RWPE2 (cell line): ENCODE data around the gene ZNF776.
A peak's percentile ranks its signal among the peaks of the same experiment; 100 is the strongest.

ENCODE experiments used
- ATAC-seq: fragments of 200-7000 bp; cut with Tn5 transposase; 3 replicates; pipeline ENCODE4 v1.9.1; 2021; ENCODE audit warnings: low read depth
- DNase-seq: peaks from one replicate; pipeline ENCODE4 v3.0.0-alpha.2; 2020; ENCODE audit warnings: low spot score
- H3K27ac ChIP-seq: fragments of 450-650 bp; 2 replicates; pipeline ENCODE4 v1.5.1; 2017; ENCODE audit warnings: mild to moderate bottlenecking; ENCODE audit not compliant: poor library complexity, severe bottlenecking
- H3K27me3 ChIP-seq: fragments of 250-450 bp; sonication (Bioruptor Pico); 2 replicates; pipeline ENCODE4 v1.5.1; 2021; ENCODE audit warnings: mild to moderate bottlenecking, moderate library complexity; ENCODE audit not compliant: insufficient read depth, poor library complexity, severe bottlenecking
- H3K36me3 ChIP-seq: fragments of 250-450 bp; sonication (Bioruptor Pico); 2 replicates; pipeline ENCODE4 v1.5.1; 2020; ENCODE audit warnings: low read depth, mild to moderate bottlenecking, moderate library complexity
- H3K4me1 ChIP-seq: fragments of 250-450 bp; sonication (Bioruptor Pico); 2 replicates; pipeline ENCODE4 v1.5.1; 2021; ENCODE audit warnings: mild to moderate bottlenecking, moderate library complexity; ENCODE audit not compliant: insufficient read depth, poor library complexity, severe bottlenecking
- H3K4me3 ChIP-seq: fragments of 250-450 bp; sonication (Bioruptor Pico); 2 replicates; pipeline ENCODE4 v1.5.1; 2021; ENCODE audit warnings: mild to moderate bottlenecking, moderate library complexity; ENCODE audit not compliant: severe bottlenecking
- H3K9me3 ChIP-seq: fragments of 250-450 bp; sonication (Bioruptor Pico); 2 replicates; pipeline ENCODE4 v1.5.1; 2021; ENCODE audit warnings: mild to moderate bottlenecking, moderate library complexity; ENCODE audit not compliant: severe bottlenecking
- TF ChIP-seq, protein P1 (sequence below): fragments of 450-650 bp; IDR thresholded peaks from one replicate; pipeline ENCODE4 v1.5.1; 2017; ENCODE audit warnings: mild to moderate bottlenecking, moderate library complexity; ENCODE audit not compliant: poor library complexity, severe bottlenecking

The ZNF776 gene

DNA sequence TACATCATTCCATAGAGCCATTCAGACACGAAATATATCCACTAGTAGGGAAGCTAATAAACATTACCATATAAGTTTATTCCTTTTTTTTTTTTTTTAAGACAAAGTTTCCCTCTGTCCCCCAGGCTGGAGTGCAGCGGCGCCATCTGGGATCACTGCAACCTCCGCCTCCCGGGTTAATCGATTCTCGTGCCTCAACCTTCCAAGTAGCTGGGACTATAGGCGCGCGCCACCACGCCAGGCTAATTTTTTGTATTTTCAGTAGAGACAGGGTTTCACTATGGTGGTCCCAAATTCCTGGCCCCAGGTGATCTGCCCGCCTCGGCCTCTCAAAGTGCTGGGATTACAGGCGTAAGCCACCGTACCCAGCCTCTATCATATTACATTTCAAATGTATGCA is 37.0 kb upstream of the ZNF776 start:
- no peaks in the 10 kb centered on the region for H3K4me1 ChIP-seq
- H3K27ac ChIP-seq: no peak overlapping the region
- ATAC-seq (no peak), DNase-seq (peak; percentile 15)
- H3K27me3 ChIP-seq: no peaks in the 10 kb centered on the region
- TF ChIP-seq, protein P1, sequence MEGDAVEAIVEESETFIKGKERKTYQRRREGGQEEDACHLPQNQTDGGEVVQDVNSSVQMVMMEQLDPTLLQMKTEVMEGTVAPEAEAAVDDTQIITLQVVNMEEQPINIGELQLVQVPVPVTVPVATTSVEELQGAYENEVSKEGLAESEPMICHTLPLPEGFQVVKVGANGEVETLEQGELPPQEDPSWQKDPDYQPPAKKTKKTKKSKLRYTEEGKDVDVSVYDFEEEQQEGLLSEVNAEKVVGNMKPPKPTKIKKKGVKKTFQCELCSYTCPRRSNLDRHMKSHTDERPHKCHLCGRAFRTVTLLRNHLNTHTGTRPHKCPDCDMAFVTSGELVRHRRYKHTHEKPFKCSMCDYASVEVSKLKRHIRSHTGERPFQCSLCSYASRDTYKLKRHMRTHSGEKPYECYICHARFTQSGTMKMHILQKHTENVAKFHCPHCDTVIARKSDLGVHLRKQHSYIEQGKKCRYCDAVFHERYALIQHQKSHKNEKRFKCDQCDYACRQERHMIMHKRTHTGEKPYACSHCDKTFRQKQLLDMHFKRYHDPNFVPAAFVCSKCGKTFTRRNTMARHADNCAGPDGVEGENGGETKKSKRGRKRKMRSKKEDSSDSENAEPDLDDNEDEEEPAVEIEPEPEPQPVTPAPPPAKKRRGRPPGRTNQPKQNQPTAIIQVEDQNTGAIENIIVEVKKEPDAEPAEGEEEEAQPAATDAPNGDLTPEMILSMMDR: no peak
- no peaks in the 10 kb centered on the region; the same call in 1 of the 2 replicates for H3K36me3 ChIP-seq
- H3K4me3 ChIP-seq: no peak overlapping the region
- peaks cover 9% of the 10 kb centered on the region for H3K9me3 ChIP-seq

DNA sequence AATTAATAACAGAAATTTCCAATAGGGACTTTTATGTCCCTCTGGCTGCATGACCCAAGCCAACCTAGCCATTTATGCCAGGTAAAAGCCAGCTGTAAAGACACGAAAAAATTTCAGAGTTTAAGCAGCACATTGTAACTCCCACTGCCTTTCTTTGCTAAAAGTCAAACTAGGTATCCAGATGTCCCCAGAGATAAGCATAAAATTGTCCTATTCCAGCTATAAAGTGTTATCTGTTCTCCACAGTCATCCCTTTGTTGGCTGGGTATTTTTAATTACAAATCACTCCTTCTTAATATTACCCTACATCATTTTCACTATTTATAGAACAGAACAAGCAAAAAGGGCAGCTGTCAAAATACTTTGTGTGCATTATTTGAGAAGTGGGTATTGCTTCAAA is 34.4 kb upstream of the ZNF776 start:
- DNase-seq: no peak
- no peak overlapping the region for H3K4me3 ChIP-seq
- H3K4me1 ChIP-seq: no peaks in the 10 kb centered on the region
- H3K36me3 ChIP-seq: no peaks in the 10 kb centered on the region; the same call in 1 of the 2 replicates
- H3K27ac ChIP-seq: no peak overlapping the region
- TF ChIP-seq, protein P1: no peak
- no peak for ATAC-seq
- H3K27me3 ChIP-seq: no peaks in the 10 kb centered on the region
- H3K9me3 ChIP-seq: peaks cover 9% of the 10 kb centered on the region

DNA sequence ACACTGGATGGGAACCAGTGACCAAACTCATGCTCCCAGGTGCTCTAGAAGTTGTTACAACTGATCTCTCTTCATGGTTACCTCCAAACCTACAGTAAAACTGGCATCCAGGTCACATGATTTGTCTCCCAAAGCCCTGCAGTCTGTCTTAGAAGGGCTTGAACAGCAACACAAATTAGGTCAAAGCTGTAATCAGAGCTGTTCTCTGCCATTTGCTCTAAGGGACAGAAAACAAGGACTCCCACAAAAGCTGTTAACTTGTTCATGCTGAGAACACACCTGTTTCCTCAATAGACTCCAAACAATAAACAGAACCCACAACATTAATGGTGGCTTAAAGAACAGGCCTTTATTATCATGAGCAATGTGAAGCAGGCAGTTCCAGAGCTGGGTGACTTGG is 27.2 kb upstream of the ZNF776 start:
- no peak for DNase-seq

DNA sequence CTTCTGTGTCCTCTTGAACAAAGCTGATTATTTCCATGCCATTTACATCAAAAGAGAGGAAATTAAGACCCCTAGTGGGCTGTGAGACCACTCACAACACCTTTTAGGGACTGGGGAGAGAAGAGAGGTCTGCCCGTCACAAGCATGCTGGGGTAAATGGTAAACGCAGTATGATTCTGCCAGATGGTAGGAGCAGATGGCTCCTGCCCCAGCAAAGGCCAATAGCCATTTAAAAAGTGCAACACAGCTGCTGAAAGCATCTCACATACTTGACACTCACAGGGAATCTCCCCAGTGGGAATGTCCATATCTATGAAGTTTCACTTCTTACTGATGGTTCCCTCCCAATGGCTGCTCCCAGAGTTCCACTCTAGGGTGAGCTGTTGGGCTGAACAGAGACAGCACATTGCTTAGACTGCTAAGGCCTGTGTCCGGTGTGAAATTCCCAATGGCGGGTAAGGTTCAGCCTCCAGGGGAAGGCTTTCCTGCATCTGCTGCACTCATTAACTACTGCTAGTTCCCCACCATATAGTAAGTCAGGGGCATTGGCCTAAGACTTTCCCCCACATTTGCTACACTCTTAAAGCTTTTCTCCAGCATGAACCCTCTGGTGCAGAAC is 26.6 kb upstream of the ZNF776 start:
- H3K27ac ChIP-seq: no peak overlapping the region
- peaks cover 5% of the 10 kb centered on the region for H3K9me3 ChIP-seq
- no peak overlapping the region for H3K4me3 ChIP-seq
- no peak for ATAC-seq
- DNase-seq: peak; percentile 8
- H3K27me3 ChIP-seq: no peaks in the 10 kb centered on the region
- TF ChIP-seq, protein P1: no peak
- H3K4me1 ChIP-seq: no peaks in the 10 kb centered on the region
- H3K36me3 ChIP-seq: peaks cover 29% of the 10 kb centered on the region

More for the DNA sequence above, 27.2 kb upstream of the ZNF776 start:
- Histone ChIP-seq H3K27ac (no peak overlapping the region), H3K4me3 (no peak overlapping the region), H3K4me1 (no peaks in the 10 kb centered on the region), H3K9me3 (peaks cover 5% of the 10 kb centered on the region), H3K36me3 (peaks cover 29% of the 10 kb centered on the region), H3K27me3 (no peaks in the 10 kb centered on the region)
- ATAC-seq: no peak
- TF ChIP-seq, protein P1: no peak

DNA sequence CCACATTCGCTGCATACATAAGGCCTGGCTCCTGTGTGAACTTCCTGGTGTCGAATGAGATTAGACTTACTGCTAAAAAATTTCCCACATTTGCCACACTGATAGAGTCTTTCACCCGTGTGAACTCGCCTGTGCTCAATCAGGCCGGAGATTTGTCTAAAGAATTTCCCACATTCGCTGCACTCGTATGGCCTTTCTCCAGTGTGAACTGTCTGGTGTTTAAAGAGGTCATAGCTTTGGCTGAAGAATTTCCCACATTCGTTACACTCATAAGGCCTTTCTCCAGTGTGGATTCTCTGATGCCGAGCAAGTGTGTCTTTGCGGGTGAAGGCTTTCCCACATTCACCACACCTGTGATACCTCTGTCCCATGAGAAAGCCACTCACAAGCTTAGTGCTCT is 25.7 kb upstream of the ZNF776 start:
- no peaks in the 10 kb centered on the region for H3K27me3 ChIP-seq

More for the DNA sequence above, 25.7 kb upstream of the ZNF776 start:
- ATAC-seq (no peak), DNase-seq (no peak)
- Histone ChIP-seq H3K27ac (no peak overlapping the region), H3K36me3 (peaks cover 29% of the 10 kb centered on the region), H3K4me1 (no peaks in the 10 kb centered on the region), H3K4me3 (no peak overlapping the region), H3K9me3 (peaks cover 5% of the 10 kb centered on the region)
- TF ChIP-seq, protein P1: no peak
